ENCODE measurements around the gene NOSTRIN. TPM values are rescaled to one million over a fixed set of nuclear protein-coding genes. Genes with fewer than 3 reads are reported as not detected.

The NOSTRIN gene
- total and polyA plus RNA-seq, 2 of the 8 experiments (the other 6 are each of a cell fraction or from before 2014, with no cell fraction given): not detected

DNA sequence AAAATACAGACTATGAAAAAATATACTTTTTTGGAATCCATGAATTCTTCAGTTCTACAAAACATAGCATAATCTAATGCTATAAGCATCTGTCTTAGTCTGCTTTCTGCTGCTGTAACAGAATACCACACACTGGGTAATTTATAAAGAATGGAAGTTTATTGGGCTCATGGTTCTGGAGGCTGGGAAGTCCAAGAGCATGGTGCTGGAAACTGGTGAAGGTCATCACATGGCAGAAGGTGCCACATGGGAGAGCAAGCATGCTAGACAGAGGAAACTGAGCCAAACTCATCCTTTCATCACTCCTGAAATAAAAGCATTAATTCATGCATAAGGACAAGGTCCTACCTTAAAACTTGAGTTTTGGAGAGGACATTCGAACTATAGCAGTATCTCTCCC, 26.6 kb upstream of the NOSTRIN start:
- no peak overlapping the region for H3K4me3 ChIP-seq (ENCODE audit: extremely low read depth in 1 of 4, insufficient read depth in 2 of 4, low read depth in 3 of 4, low read length in 4 of 4)
- no peak overlapping the region for H3K9ac ChIP-seq (replicated peaks in 1 of 4; ENCODE audit: extremely low read depth in 1 of 4, low read depth in 3 of 4, low read length in 3 of 4)
- H3K14ac ChIP-seq (ENCODE audit: insufficient read length): no peak overlapping the region
- peaks cover 0 to 4% of the 10 kb centered on the region in 2 experiments; a peak in 1 of 4 replicates for H3K9me3 ChIP-seq (ENCODE audit: insufficient read depth in 2 of 2, low read depth in 1 of 2, low read length in 1 of 2)
- no peaks in the 10 kb centered on the region for H4K20me1 ChIP-seq (replicated peaks in 1 of 2; ENCODE audit: control insufficient read depth in 1 of 2, insufficient read depth in 2 of 2, low read length in 2 of 2)
- no peaks in the 10 kb centered on the region for H3K23me2 ChIP-seq (ENCODE audit: low read depth, low read length)
- H3K18ac ChIP-seq (ENCODE audit: extremely low read depth, low read length): no peak overlapping the region
- H2AFZ ChIP-seq (ENCODE audit: low read length): no peak overlapping the region
- DNase-seq (ENCODE audit: low read depth in 1 of 2, low spot score in 2 of 2): no peak
- H3K4ac ChIP-seq (replicated peaks; ENCODE audit: insufficient read length, low read depth, low read length): no peak overlapping the region
- no peaks in the 10 kb centered on the region for H3K79me1 ChIP-seq (ENCODE audit: low read depth, low read length)
- WGBS, 2 experiments (ENCODE audit: extremely low coverage in 1 of 2, insufficient coverage in 1 of 2, insufficient read length in 1 of 2, insufficient replicate concordance in 2 of 2, low coverage in 1 of 2, low lambda C conversion rate in 2 of 2, missing lambda C conversion rate in 1 of 2): 90% methylated on average over 1 of the region's 1 CpG; no CpG with 5 or more reads in 1 of the 2 experiments
- ChIA-PET CTCF (ENCODE audit: partially characterized antibody) (interaction anchor here (1.6 kb wide), 1 partner anchor 431 kb away, joined by 4 read pairs; no protein-coding TSS in a partner anchor), POLR2A (ENCODE audit: partially characterized antibody) (no interaction called here)
- H2BK20ac ChIP-seq (ENCODE audit: low read length): no peak overlapping the region
- no peak overlapping the region for H3K23ac ChIP-seq (ENCODE audit: insufficient read length)
- H4K5ac ChIP-seq (ENCODE audit: insufficient read length, low read depth, low read length): no peak overlapping the region
- no peak overlapping the region for H4K8ac ChIP-seq (ENCODE audit: extremely low read depth, insufficient read depth, low read length)
- H2BK15ac ChIP-seq (ENCODE audit: low read length): no peak overlapping the region
- no peaks in the 10 kb centered on the region for H3K27me3 ChIP-seq (replicated peaks in 1 of 4; ENCODE audit: control insufficient read depth in 3 of 4, extremely low read depth in 1 of 4, insufficient read depth in 3 of 4, low read length in 3 of 4)
- no peak overlapping the region for H2BK12ac ChIP-seq (ENCODE audit: low read depth, low read length)
- H2BK5ac ChIP-seq (ENCODE audit: low read depth, low read length): no peak overlapping the region
- peaks cover 0 to 6% (median 1%) of the 10 kb centered on the region in 4 experiments; a peak in 4 of 7 replicates for H3K4me1 ChIP-seq (replicated peaks in 1 of 4; ENCODE audit: control insufficient read depth in 3 of 4, insufficient read depth in 4 of 4, low read length in 3 of 4)
- no peak overlapping the region for H2AK5ac ChIP-seq (ENCODE audit: low read depth, low read length)
- no peak overlapping the region for H2BK120ac ChIP-seq (replicated peaks; ENCODE audit: low read depth, low read length)
- FAIRE-seq: no peak
- H3K36me3 ChIP-seq (ENCODE audit: control insufficient read depth in 2 of 4, insufficient read depth in 4 of 4, low read length in 3 of 4): no peaks in the 10 kb centered on the region; a peak in 2 of 8 replicates
- no peaks in the 10 kb centered on the region for H3K79me2 ChIP-seq (ENCODE audit: control insufficient read depth in 1 of 2, insufficient read depth in 2 of 2, low read length in 2 of 2)
- H4K91ac ChIP-seq (replicated peaks; ENCODE audit: insufficient read length, low read length): no peak overlapping the region
- no peak overlapping the region for H3K56ac ChIP-seq (replicated peaks; ENCODE audit: insufficient read length, low read depth, low read length)
- H3K4me2 ChIP-seq (ENCODE audit: insufficient read depth in 1 of 2, low read depth in 2 of 2, low read length in 2 of 2): no peak overlapping the region
- no peak for TF ChIP-seq NANOG (IDR thresholded peaks at IDR 0.05; ENCODE audit: insufficient read depth, low read depth, low read length, poor library complexity, severe bottlenecking)
- TF ChIP-seq SIX5 (IDR thresholded peaks at IDR 0.05; ENCODE audit: low read depth, low read length): no peak
- no peak for TF ChIP-seq TAF1 (IDR thresholded peaks at IDR 0.05; ENCODE audit: low read depth, low read length)
- no peak for TF ChIP-seq TEAD4 (IDR thresholded peaks at IDR 0.05; ENCODE audit: low read depth, low read length)
- TF ChIP-seq POU5F1 (IDR thresholded peaks at IDR 0.05; ENCODE audit: low read depth, low read length): no peak
- TF ChIP-seq CREB1 (IDR thresholded peaks at IDR 0.05): no peak
- no peak for TF ChIP-seq CBX8 (IDR thresholded peaks at IDR 0.05; ENCODE audit: borderline replicate concordance, low read depth, low read length)
- TF ChIP-seq TCF12 (IDR thresholded peaks at IDR 0.05; ENCODE audit: low read depth, low read length): no peak
- TF ChIP-seq CTBP2 (IDR thresholded peaks at IDR 0.05; ENCODE audit: borderline replicate concordance, insufficient read depth, insufficient read length, low read length): no peak
- TF ChIP-seq, protein P1, sequence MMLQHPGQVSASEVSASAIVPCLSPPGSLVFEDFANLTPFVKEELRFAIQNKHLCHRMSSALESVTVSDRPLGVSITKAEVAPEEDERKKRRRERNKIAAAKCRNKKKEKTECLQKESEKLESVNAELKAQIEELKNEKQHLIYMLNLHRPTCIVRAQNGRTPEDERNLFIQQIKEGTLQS (IDR thresholded peaks at IDR 0.05; ENCODE audit: insufficient read depth, low read depth, low read length): no peak
- no peak for TF ChIP-seq KDM4A (IDR thresholded peaks at IDR 0.05; ENCODE audit: low read depth, low read length, severe bottlenecking)
- TF ChIP-seq CHD1 (IDR thresholded peaks at IDR 0.05; ENCODE audit: low read depth, low read length): no peak
- TF ChIP-seq KDM1A (IDR thresholded peaks at IDR 0.05; ENCODE audit: borderline replicate concordance, low read length): no peak
- no peak for TF ChIP-seq YY1 (IDR thresholded peaks at IDR 0.05; ENCODE audit: low read depth, low read length)
- TF ChIP-seq CHD2 (IDR thresholded peaks at IDR 0.05; ENCODE audit: low read length): no peak
- TF ChIP-seq SP1 (IDR thresholded peaks at IDR 0.05; ENCODE audit: low read depth, low read length): no peak
- H3K27ac ChIP-seq (ENCODE audit: low read depth, low read length): no peak overlapping the region

Data from H1 (cell line).